SK-N-SH treated with all-trans-retinoic acid at 6 μM for 48 hours (cell line): ENCODE results near the gene ZBTB16.

Experiments
- ATAC-seq: fragments of 200-7000 bp; cut with Tn5 transposase; 3 replicates; pipeline ENCODE4 v1.9.1; 2020; ENCODE audit warnings: mild to moderate bottlenecking, moderate library complexity
- ARNTL ChIP-seq: fragments of 450-650 bp; formaldehyde crosslinking; IDR thresholded peaks from 2 replicates; pipeline ENCODE4 v1.5.0; 2020; ENCODE audit warnings: low read depth, mild to moderate bottlenecking, moderate library complexity, borderline replicate concordance
- CSDC2 ChIP-seq: fragments of 250-450 bp; sonication (Bioruptor Pico); IDR thresholded peaks from 2 replicates; pipeline ENCODE4 v1.5.0; 2020; ENCODE audit warnings: mild to moderate bottlenecking, moderate library complexity
- ESRRG ChIP-seq: fragments of 250-450 bp; sonication (Bioruptor Pico); IDR thresholded peaks from 2 replicates; pipeline ENCODE4 v1.6.1; 2021; ENCODE audit warnings: mild to moderate bottlenecking
- GLIS3 ChIP-seq: fragments of 250-450 bp; sonication (Bioruptor Pico); IDR thresholded peaks from 2 replicates; pipeline ENCODE4 v1.5.0; 2020; ENCODE audit warnings: mild to moderate bottlenecking, moderate library complexity
- ISL1 ChIP-seq: fragments of 250-450 bp; sonication (Bioruptor Pico); IDR thresholded peaks from 2 replicates; pipeline ENCODE4 v2.1.2; 2022; ENCODE audit warnings: mild to moderate bottlenecking, moderate library complexity
- OSR1 ChIP-seq: fragments of 250-450 bp; sonication (Bioruptor Pico); IDR thresholded peaks from 2 replicates; pipeline ENCODE4 v1.8.0; 2022; ENCODE audit warnings: moderate library complexity, mild to moderate bottlenecking, inconsistent platforms
- RARB ChIP-seq: fragments of 250-450 bp; sonication (Bioruptor Pico); IDR thresholded peaks from 2 replicates; pipeline ENCODE4 v1.8.0; 2021; ENCODE audit warnings: mild to moderate bottlenecking, moderate library complexity
- SNAI2 ChIP-seq: fragments of 250-450 bp; sonication (Bioruptor Pico); IDR thresholded peaks from 2 replicates; pipeline ENCODE4 v1.5.0; 2020; ENCODE audit warnings: mild to moderate bottlenecking, moderate library complexity
- TCF4 ChIP-seq: fragments of 250-450 bp; sonication (Bioruptor Pico); IDR thresholded peaks from 2 replicates; pipeline ENCODE4 v1.8.0; 2021; ENCODE audit warnings: mild to moderate bottlenecking, moderate library complexity, borderline replicate concordance
- TOX ChIP-seq: fragments of 250-450 bp; sonication (Bioruptor Pico); IDR thresholded peaks from 2 replicates; pipeline ENCODE4 v1.8.0; 2021; ENCODE audit warnings: mild to moderate bottlenecking, moderate library complexity, borderline replicate concordance
- ZC3H10 ChIP-seq: fragments of 250-450 bp; sonication (Bioruptor Pico); IDR thresholded peaks from 2 replicates; pipeline ENCODE4 v1.5.1; 2021; ENCODE audit warnings: mild to moderate bottlenecking, moderate library complexity
- ZFP3 ChIP-seq: fragments of 250-450 bp; sonication (Bioruptor Pico); IDR thresholded peaks from 2 replicates; pipeline ENCODE4 v1.5.0; 2020; ENCODE audit warnings: mild to moderate bottlenecking, moderate library complexity
- ZNF565 ChIP-seq: fragments of 450-650 bp; formaldehyde crosslinking; conservative IDR thresholded peaks from 2 replicates; pipeline ENCODE4 v1.5.0; 2020; ENCODE audit warnings: low read depth, mild to moderate bottlenecking, moderate library complexity
- ZNF70 ChIP-seq: fragments of 450-650 bp; formaldehyde crosslinking; IDR thresholded peaks from 2 replicates; pipeline ENCODE4 v1.5.0; 2020; ENCODE audit warnings: mild to moderate bottlenecking, moderate library complexity
- ZNF8 ChIP-seq: fragments of 450-650 bp; formaldehyde crosslinking; IDR thresholded peaks from 2 replicates; pipeline ENCODE4 v1.5.0; 2020; ENCODE audit warnings: mild to moderate bottlenecking, moderate library complexity
- TF ChIP-seq, protein P1 (sequence below): fragments of 250-450 bp; sonication (Bioruptor Pico); IDR thresholded peaks from 2 replicates; pipeline ENCODE4 v1.8.0; 2021; ENCODE audit warnings: low read depth, mild to moderate bottlenecking, moderate library complexity, borderline replicate concordance
- TF ChIP-seq, protein P2 (sequence below): fragments of 250-450 bp; sonication (Bioruptor Pico); IDR thresholded peaks from 2 replicates; pipeline ENCODE4 v1.5.1; 2020; ENCODE audit warnings: low read depth, mild to moderate bottlenecking, moderate library complexity
- TF ChIP-seq, protein P3 (sequence below): fragments of 250-450 bp; sonication (Bioruptor Pico); IDR thresholded peaks from 2 replicates; pipeline ENCODE4 v1.8.0; 2020; ENCODE audit warnings: mild to moderate bottlenecking, moderate library complexity, borderline replicate concordance
- TF ChIP-seq, protein P4 (sequence below): fragments of 250-450 bp; sonication (Bioruptor Pico); IDR thresholded peaks from 2 replicates; pipeline ENCODE4 v1.5.1; 2021; ENCODE audit warnings: mild to moderate bottlenecking, moderate library complexity
- TF ChIP-seq, protein P5 (sequence below): fragments of 250-450 bp; sonication (Bioruptor Pico); IDR thresholded peaks from 2 replicates; pipeline ENCODE4 v1.5.0; 2020; ENCODE audit warnings: mild to moderate bottlenecking, moderate library complexity

The ZBTB16 gene

DNA sequence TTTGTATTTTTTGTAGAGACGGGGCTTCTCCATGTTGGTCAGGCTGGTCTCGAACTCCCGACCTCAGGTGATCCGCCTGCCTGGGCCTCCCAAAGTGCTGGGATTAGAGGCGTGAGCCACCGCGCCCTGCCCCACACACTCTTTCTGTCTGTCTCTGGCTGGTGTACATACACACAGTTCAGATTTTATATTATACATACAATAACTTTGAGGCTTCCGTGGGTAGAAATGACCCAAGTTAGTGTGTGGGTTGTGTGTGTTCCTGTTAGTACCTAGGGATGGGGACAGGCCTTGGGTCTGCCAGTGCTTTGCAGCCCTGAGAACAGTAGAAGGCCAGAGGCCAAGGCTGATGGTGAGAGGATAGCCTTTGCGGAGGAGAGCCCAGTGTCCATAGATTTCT lies 2.8 kb downstream of the ZBTB16 start:
- ATAC-seq = no peak
- TF ChIP-seq ZNF565 (no peak), ESRRG (CRISPR knock-in tag) (no peak), SNAI2 (no peak), ZFP3 (no peak), ZC3H10 (CRISPR knock-in tag) (no peak), ARNTL (CRISPR knock-in tag) (no peak), OSR1 (CRISPR knock-in tag) (no peak)
- TF ChIP-seq, protein P1, sequence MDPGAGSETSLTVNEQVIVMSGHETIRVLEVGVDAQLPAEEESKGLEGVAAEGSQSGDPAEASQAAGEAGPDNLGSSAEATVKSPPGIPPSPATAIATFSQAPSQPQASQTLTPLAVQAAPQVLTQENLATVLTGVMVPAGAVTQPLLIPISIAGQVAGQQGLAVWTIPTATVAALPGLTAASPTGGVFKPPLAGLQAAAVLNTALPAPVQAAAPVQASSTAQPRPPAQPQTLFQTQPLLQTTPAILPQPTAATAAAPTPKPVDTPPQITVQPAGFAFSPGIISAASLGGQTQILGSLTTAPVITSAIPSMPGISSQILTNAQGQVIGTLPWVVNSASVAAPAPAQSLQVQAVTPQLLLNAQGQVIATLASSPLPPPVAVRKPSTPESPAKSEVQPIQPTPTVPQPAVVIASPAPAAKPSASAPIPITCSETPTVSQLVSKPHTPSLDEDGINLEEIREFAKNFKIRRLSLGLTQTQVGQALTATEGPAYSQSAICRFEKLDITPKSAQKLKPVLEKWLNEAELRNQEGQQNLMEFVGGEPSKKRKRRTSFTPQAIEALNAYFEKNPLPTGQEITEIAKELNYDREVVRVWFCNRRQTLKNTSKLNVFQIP (CRISPR knock-in tag) = no peak
- TF ChIP-seq, protein P2, sequence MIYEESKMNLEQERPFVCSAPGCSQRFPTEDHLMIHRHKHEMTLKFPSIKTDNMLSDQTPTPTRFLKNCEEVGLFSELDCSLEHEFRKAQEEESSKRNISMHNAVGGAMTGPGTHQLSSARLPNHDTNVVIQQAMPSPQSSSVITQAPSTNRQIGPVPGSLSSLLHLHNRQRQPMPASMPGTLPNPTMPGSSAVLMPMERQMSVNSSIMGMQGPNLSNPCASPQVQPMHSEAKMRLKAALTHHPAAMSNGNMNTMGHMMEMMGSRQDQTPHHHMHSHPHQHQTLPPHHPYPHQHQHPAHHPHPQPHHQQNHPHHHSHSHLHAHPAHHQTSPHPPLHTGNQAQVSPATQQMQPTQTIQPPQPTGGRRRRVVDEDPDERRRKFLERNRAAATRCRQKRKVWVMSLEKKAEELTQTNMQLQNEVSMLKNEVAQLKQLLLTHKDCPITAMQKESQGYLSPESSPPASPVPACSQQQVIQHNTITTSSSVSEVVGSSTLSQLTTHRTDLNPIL = no peak

DNA sequence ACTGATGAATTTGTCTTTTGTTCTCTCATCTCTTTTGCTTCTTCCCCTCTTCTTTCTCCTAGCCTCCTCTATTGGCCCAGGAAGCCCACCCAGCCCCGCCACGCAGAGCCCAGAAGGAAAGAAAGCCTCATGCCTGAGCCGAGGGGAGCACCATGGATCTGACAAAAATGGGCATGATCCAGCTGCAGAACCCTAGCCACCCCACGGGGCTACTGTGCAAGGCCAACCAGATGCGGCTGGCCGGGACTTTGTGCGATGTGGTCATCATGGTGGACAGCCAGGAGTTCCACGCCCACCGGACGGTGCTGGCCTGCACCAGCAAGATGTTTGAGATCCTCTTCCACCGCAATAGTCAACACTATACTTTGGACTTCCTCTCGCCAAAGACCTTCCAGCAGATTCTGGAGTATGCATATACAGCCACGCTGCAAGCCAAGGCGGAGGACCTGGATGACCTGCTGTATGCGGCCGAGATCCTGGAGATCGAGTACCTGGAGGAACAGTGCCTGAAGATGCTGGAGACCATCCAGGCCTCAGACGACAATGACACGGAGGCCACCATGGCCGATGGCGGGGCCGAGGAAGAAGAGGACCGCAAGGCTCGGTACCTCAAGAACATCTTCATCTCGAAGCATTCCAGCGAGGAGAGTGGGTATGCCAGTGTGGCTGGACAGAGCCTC lies 3.8 kb downstream of the ZBTB16 start:
- ATAC-seq = no peak
- TF ChIP-seq GLIS3 = no peak
- no peak for TF ChIP-seq ISL1
- no peak for TF ChIP-seq TOX (CRISPR knock-in tag)

DNA sequence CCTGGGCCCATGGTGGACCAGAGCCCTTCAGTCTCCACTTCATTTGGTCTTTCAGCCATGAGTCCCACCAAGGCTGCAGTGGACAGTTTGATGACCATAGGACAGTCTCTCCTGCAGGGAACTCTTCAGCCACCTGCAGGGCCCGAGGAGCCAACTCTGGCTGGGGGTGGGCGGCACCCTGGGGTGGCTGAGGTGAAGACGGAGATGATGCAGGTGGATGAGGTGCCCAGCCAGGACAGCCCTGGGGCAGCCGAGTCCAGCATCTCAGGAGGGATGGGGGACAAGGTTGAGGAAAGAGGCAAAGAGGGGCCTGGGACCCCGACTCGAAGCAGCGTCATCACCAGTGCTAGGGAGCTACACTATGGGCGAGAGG lies 4.3 kb downstream of the ZBTB16 start:
- ATAC-seq = no peak
- TF ChIP-seq GLIS3 (no peak), SNAI2 (no peak), ZNF70 (CRISPR knock-in tag) (no peak), ESRRG (CRISPR knock-in tag) (no peak), RARB (CRISPR knock-in tag) (no peak), TCF4 (CRISPR knock-in tag) (no peak)
- TF ChIP-seq, protein P3, sequence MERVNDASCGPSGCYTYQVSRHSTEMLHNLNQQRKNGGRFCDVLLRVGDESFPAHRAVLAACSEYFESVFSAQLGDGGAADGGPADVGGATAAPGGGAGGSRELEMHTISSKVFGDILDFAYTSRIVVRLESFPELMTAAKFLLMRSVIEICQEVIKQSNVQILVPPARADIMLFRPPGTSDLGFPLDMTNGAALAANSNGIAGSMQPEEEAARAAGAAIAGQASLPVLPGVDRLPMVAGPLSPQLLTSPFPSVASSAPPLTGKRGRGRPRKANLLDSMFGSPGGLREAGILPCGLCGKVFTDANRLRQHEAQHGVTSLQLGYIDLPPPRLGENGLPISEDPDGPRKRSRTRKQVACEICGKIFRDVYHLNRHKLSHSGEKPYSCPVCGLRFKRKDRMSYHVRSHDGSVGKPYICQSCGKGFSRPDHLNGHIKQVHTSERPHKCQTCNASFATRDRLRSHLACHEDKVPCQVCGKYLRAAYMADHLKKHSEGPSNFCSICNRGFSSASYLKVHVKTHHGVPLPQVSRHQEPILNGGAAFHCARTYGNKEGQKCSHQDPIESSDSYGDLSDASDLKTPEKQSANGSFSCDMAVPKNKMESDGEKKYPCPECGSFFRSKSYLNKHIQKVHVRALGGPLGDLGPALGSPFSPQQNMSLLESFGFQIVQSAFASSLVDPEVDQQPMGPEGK (CRISPR knock-in tag) = no peak

DNA sequence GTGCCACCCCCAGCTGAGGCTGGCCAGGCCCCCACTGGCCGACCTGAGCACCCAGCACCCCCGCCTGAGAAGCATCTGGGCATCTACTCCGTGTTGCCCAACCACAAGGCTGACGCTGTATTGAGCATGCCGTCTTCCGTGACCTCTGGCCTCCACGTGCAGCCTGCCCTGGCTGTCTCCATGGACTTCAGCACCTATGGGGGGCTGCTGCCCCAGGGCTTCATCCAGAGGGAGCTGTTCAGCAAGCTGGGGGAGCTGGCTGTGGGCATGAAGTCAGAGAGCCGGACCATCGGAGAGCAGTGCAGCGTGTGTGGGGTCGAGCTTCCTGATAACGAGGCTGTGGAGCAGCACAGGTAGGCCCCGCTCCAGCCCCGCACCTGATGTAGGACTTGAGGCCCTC lies 4.7 kb downstream of the ZBTB16 start:
- ATAC-seq = no peak
- TF ChIP-seq, protein P4, sequence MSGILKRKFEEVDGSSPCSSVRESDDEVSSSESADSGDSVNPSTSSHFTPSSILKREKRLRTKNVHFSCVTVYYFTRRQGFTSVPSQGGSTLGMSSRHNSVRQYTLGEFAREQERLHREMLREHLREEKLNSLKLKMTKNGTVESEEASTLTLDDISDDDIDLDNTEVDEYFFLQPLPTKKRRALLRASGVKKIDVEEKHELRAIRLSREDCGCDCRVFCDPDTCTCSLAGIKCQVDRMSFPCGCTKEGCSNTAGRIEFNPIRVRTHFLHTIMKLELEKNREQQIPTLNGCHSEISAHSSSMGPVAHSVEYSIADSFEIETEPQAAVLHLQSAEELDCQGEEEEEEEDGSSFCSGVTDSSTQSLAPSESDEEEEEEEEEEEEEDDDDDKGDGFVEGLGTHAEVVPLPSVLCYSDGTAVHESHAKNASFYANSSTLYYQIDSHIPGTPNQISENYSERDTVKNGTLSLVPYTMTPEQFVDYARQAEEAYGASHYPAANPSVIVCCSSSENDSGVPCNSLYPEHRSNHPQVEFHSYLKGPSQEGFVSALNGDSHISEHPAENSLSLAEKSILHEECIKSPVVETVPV (CRISPR knock-in tag) = no peak
- TF ChIP-seq, protein P5, sequence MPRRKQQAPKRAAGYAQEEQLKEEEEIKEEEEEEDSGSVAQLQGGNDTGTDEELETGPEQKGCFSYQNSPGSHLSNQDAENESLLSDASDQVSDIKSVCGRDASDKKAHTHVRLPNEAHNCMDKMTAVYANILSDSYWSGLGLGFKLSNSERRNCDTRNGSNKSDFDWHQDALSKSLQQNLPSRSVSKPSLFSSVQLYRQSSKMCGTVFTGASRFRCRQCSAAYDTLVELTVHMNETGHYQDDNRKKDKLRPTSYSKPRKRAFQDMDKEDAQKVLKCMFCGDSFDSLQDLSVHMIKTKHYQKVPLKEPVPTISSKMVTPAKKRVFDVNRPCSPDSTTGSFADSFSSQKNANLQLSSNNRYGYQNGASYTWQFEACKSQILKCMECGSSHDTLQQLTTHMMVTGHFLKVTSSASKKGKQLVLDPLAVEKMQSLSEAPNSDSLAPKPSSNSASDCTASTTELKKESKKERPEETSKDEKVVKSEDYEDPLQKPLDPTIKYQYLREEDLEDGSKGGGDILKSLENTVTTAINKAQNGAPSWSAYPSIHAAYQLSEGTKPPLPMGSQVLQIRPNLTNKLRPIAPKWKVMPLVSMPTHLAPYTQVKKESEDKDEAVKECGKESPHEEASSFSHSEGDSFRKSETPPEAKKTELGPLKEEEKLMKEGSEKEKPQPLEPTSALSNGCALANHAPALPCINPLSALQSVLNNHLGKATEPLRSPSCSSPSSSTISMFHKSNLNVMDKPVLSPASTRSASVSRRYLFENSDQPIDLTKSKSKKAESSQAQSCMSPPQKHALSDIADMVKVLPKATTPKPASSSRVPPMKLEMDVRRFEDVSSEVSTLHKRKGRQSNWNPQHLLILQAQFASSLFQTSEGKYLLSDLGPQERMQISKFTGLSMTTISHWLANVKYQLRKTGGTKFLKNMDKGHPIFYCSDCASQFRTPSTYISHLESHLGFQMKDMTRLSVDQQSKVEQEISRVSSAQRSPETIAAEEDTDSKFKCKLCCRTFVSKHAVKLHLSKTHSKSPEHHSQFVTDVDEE (CRISPR knock-in tag) = no peak
- TF ChIP-seq ZNF565 (no peak), ZNF8 (CRISPR knock-in tag) (no peak), ISL1 (no peak), ZC3H10 (CRISPR knock-in tag) (no peak), TOX (CRISPR knock-in tag) (no peak), GLIS3 (no peak), ZNF70 (CRISPR knock-in tag) (no peak), CSDC2 (CRISPR knock-in tag) (no peak), ARNTL (CRISPR knock-in tag) (no peak), SNAI2 (no peak)
- TF ChIP-seq, protein P2 = no peak
- TF ChIP-seq, all 23 proteins: peak for 0
